Right ventricle myocardium superior (tissue), 1 donor: ENCODE results near the gene TNK2. TPM values are rescaled to one million over a fixed set of nuclear protein-coding genes. Genes with fewer than 3 reads are reported as not detected.
"Not testable (repeated sequence)": the region's sequence is repeated elsewhere in the genome, so short reads cannot be mapped to it uniquely, and the experiment has no call there.

Source experiments
- ATAC-seq: fragments of 200-7000 bp; cut with Tn5 transposase; one replicate; pipeline ENCODE4 v1.9.1; 2020; ENCODE audit warnings: mild to moderate bottlenecking; ENCODE audit not compliant: poor library complexity
- DNase-seq: peaks from one replicate; pipeline ENCODE4 v3.0.0-alpha.2; 2020
- intact Hi-C: fragments of 100-400 bp; cut with DNase I; formaldehyde crosslinking; loops from one replicate; pipeline ENCODE4 v1.11.2; 2022
- total RNA-seq: library from RNA; stranded (reverse); fragmentation: NEBNext Ultra II Directional; extraction: Animal tissue kit (Norgen Biotek cat#: 25700); gene quantifications from one replicate; pipeline ENCODE4 v1.2.1, GENCODE V29; 2021
- donor health status: DM: no; HTN: yes; CAD: no; lungs with severe emphysema.

The TNK2 gene
- total RNA-seq, 1 donor from 2014 or later: 26.7 TPM

- DNase-seq (no peak), ATAC-seq (no peak)
- intact Hi-C loops: no loop called here
These were observed 31.1 kb downstream of the TNK2 start for GRCh38 chr3:195877136-195877715.

- DNase-seq: no peak
- intact Hi-C loops: no loop called here
- peak; percentile 27 for ATAC-seq
These were observed 31.9 kb downstream of the TNK2 start for GRCh38 chr3:195876297-195877064.

- ATAC-seq (no peak), DNase-seq (no peak)
- intact Hi-C loops: no loop called here
These were observed 32.7 kb downstream of the TNK2 start for GRCh38 chr3:195875482-195876236.

DNA sequence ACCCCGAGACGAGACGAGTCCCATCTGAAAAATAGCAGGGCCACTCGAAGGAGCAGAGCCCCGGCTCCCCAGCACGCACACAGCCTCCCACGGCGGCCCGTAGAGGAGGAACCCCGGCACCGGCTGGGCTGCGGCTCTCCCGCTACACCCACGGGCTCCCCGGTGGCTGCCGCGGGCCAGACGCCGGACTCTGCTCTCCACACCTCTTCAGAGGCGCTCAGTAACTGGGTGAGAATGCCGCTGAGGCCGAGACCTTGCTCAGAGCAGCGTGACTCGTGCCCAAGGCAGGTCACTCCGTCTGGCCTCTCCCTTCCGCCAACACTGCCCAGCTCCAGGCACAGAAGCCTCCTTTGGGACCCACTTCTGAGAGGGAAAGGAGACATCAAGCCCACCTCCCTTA lies 34.4 kb downstream of the TNK2 start:
- DNase-seq: no peak
- intact Hi-C loops: no loop called here
- ATAC-seq: no peak

DNA sequence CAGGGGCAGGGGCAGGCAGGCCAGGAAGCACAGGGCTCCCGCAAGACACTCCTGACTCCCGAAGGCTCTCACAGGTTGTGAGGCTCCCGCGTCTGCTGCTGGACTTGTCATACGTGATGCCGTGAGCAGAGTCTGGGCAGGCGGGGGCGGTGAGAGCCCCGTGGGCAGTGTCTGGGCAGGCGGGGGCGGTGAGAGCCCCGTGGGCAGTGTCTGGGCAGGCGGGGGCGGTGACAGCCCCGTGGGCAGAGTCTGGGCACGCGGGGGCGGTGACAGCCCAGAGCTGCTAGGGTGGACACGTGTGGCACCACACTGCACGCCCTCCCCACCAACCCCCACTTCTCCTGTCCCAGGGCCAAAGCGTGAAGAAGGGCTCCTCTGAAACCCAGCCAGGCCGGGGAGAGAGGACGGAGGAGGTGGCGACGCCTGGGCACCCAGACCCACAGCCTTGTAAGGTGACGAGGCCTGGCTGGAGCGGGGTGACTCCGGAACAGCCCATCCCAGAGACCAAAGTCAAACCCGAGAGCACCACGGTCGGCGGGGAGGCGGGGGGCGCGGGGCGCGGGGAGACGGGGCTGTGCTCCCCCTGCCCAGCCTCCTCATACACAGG lies 35.0 kb downstream of the TNK2 start:
- ATAC-seq: no peak
- intact Hi-C loops: no loop called here
- DNase-seq: no peak

DNA sequence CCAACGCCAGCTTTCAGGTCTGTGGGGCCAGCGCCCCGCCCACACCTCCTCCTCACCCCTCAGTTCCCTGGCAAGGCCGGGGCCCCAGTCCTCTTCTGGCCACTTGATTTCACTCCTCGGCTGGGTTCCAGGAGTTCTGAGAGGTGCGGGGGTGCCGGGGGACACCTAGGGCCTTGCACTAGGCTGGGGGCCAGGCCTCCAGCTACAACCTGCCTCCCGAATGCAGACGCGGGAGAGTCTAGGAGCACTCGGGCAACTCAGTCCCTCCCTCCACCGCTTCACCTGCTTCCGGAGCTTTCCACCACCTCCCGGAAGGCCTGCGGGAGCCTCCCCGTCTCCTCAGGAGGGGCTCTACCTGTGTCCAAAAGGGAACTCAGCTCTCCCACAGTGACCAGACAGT lies 35.6 kb downstream of the TNK2 start:
- no peak for DNase-seq
- intact Hi-C loops: no loop called here
- ATAC-seq: no peak

- intact Hi-C loops: no loop called here
- DNase-seq (no peak), ATAC-seq (no peak)
These were observed 36.3 kb downstream of the TNK2 start for GRCh38 chr3:195872097-195872496.

- not testable (repeated sequence) for DNase-seq
These were observed 36.7 kb downstream of the TNK2 start for GRCh38 chr3:195871686-195872085.

GRCh38 chr3:195870937-195871336 lies 37.4 kb downstream of the TNK2 start:
- intact Hi-C loops: no loop called here
- ATAC-seq (no peak), DNase-seq (no peak)

More at GRCh38 chr3:195871686-195872085, 36.7 kb downstream of the TNK2 start:
- intact Hi-C loops, ATAC-seq: not testable (repeated sequence)

DNA sequence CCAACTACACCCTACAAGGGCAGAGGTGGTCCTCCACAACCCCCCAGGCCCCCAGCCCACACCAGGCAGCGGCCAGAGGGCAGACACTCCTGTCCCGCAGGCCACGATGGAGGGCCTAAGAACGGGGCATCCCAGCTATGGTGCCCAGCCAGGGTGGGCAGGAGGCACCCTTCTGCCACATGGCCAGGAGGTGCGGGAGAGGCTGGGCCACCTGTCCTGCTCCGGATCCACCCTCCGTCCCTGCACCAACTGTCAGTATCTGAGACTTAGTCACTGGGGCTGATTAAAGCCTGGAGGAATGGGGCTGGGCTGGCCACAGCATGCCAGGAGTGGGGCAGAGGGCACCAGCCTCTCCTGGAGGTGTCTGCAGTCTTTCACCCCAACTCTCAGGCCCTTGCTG lies 37.9 kb downstream of the TNK2 start:
- intact Hi-C loops: no loop called here
- no peak for DNase-seq
- ATAC-seq: no peak

- no peak for ATAC-seq
- intact Hi-C loops: no loop called here
- no peak for DNase-seq
These were observed 38.8 kb downstream of the TNK2 start for GRCh38 chr3:195869413-195870001.

DNA sequence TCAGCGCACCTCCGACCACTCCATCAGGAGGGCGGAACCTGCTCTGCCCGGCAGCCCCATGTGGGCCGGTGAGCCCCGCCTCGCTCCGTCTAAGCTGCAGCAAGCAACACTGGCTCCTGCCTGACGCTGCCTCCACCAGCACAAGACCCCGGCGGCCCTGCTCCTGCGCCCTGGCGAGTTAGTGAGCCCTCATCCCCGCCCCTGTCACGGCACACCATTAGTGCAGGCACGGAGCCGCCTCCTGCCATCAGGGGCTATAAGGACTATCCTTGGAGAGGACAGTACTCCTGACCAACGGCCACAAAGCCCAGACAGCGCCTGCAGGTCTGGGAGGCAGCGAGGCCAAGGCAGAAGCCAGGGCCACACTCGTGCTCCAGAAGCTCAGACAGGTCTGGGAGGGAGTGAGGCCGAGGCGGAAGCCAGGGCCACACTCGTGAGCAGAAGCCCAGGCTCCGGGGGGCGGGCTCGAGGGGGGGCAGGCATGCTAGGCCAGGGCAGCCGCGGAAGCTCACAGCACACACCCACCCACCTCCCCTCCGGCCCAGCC lies 39.4 kb downstream of the TNK2 start:
- intact Hi-C loops: no loop called here
- DNase-seq (no peak), ATAC-seq (no peak)

DNA sequence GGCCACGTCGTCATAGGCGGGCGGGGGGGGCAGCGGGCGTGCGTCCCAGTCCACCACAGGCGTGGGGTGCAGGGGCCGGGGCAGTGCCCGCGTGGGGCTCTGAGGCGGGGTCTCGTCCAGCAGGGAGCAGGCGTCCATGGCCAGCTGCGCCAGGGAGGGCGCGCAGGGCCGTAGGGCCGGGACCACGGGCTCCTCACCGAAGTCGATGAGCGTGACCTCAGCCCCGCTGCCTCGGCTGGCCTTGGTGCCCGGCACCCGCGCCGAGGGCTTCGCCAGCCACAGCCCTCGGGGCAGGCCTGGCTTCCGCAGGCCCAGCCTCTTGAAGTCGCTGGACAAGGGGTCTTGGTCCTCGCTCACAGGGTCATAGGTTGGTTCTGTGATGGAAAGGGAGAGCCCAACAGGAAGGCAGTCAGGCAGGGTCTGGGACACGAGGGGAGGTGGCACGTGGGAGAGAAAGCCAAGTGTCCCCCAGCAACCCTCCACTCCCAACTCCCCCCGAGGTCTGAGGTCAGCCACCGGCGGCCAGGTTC lies 40.0 kb downstream of the TNK2 start:
- ATAC-seq (no peak), DNase-seq (no peak)
- intact Hi-C loops: no loop called here

DNA sequence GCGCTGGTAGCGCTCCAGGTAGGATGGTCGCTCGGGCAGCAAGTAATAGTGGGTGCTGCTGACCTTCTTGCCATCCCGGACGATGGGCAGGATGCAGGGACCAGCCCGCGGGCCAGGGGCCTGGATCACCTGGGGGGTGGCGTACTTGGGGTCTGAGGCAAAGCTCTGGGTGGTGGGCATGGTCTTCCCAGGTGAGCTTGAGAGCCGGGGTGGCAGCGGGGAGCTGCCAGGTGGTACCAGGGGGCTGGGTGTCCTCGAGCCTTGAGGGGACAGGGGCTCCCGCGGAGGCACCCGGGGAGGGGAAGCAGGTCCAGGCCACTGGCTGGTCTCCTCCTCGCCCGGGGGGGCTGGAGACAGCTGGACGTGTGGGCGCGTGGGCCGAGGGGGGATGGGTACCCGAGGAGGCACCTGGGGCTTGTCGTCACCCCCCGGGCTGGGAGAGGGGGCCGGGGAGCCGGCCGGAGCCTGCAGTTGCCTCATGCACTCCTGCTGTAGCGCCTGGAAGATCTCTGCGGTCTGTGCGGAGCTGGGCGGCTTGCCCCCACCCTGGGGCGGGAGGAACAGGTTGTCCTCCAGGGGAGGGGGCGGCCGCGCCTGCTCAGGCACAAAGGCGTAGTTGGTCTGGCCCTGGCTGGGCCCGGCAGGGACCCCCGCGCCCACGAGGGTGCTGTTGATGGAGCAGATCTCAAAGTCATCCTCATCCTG lies 40.6 kb downstream of the TNK2 start:
- ATAC-seq (no peak), DNase-seq (no peak)
- intact Hi-C loops: no loop called here

DNA sequence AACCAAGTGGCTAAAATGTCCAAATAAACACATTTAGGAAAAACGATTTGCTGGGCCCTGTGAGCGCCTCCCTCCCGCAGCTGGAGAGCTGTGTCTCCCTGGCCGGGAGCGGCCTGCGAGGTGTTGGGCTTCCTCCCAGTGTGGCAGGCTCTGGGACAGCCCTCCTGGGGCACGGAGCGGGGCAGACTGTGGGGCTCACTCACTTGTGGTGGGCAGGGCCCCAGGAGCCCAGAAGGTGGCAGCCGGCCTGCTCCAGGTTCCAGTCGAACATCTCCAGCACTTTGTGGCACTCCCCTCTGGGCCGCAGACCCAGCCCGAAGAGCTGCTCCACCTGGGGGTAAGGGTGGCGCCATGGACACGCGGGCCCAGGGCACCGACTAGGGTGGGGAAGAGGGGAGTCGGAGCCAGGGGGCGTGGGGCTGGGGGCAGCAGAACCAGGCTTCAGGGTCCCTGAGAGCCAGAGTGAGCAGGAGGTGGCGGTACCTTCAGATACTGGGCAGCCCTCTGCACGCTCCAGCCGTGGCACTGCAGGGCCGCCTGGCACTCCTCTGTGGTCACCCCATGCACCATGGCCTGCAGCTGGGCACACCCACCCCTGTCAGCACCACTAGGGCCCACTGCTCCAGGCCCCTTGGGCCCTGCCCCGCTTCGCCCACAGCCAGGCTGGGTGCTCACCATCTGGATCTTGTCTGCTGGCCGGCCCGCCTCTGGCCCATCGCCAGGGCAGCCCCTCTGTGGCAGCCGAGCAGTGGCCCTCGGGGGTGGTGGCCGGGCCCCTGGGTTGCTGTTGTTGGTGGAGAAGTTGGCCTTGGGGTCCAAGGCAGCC lies 41.5 kb downstream of the TNK2 start:
- DNase-seq: no peak
- intact Hi-C loops: no loop called here
- ATAC-seq: no peak

DNA sequence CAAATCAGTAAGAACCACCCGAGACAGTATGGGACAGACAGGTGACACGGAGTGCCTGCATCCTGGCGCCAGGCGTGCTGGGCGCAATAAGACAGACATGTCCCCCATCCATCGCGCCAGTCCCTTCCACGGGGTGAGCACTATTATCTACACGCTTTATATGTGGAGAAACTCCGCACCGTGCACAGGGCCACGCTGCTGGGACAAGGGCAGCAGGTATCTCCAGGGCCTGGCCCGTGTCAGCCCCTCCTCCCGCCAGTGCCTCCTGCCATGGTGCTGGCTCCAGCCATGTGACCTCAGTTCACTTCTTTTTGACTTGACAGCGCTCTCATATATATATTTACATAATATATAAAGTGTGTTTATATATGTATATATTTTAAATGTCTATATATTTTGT lies 42.6 kb downstream of the TNK2 start:
- intact Hi-C loops: no loop called here
- ATAC-seq: no peak
- no peak for DNase-seq
